MCF 10A (cell line): ENCODE results near the gene NANS. TPM values are rescaled to one million over a fixed set of nuclear protein-coding genes. Genes with fewer than 3 reads are reported as not detected.

Source experiments
- BruUV-seq: library from RNA; stranded (reverse); fragments of 400-500 nt; replicated peaks from 2 replicates; lab custom pipeline; 2021; lab: Mats Ljungman, UMichigan
- CTCF ChIA-PET: fragments of 300-600 bp; sonication (Branson Sonifier 250); formaldehyde crosslinking; extraction: SDS; loops from one replicate; lab custom pipeline; 2021; ENCODE audit warnings: antibody characterized with exemption, inconsistent platforms; lab: Yijun Ruan, JAX
- POLR2A ChIA-PET: fragments of 300-600, 350-650 bp; sonication (Branson Sonifier 250); formaldehyde crosslinking; extraction: SDS; loops from one replicate; lab custom pipeline; 2020; ENCODE audit warnings: antibody characterized with exemption, inconsistent platforms; lab: Yijun Ruan, JAX
- DNase-seq: peaks from one replicate; pipeline ENCODE4 v3.0.0-alpha.2; 2018; ENCODE audit not compliant: unreplicated experiment
- H3K27ac Mint-ChIP-seq: one replicate; pipeline ENCODE4 v1.8.0; 2022; ENCODE audit warnings: mild to moderate bottlenecking, low read depth, mixed read lengths; ENCODE audit not compliant: unreplicated experiment
- H3K27me3 Mint-ChIP-seq: one replicate; pipeline ENCODE4 v1.8.0; 2022; ENCODE audit warnings: mixed read lengths; ENCODE audit not compliant: insufficient read depth, unreplicated experiment
- H3K36me3 Mint-ChIP-seq: one replicate; pipeline ENCODE4 v1.8.0; 2022; ENCODE audit warnings: mild to moderate bottlenecking, moderate library complexity, mixed read lengths; ENCODE audit not compliant: insufficient read depth, unreplicated experiment
- H3K4me1 Mint-ChIP-seq: one replicate; pipeline ENCODE4 v1.8.0; 2022; ENCODE audit warnings: mixed read lengths; ENCODE audit not compliant: insufficient read depth, unreplicated experiment
- H3K4me3 Mint-ChIP-seq: one replicate; pipeline ENCODE4 v1.8.0; 2022; ENCODE audit warnings: mild to moderate bottlenecking, moderate library complexity, mixed read lengths; ENCODE audit not compliant: unreplicated experiment
- H3K9me3 Mint-ChIP-seq: one replicate; pipeline ENCODE4 v1.8.0; 2022; ENCODE audit warnings: mixed read lengths; ENCODE audit not compliant: unreplicated experiment
- CTCF ChIP-seq: fragments of 200-600 bp; IDR thresholded peaks from one replicate; pipeline ENCODE4 v1.8.0; 2022; ENCODE audit warnings: antibody characterized with exemption, mild to moderate bottlenecking; ENCODE audit not compliant: unreplicated experiment
- intact Hi-C: fragments of 100-400 bp; cut with micrococcal nuclease; formaldehyde crosslinking; loops from 2 replicates; pipeline ENCODE4 v1.14.1; 2022
- total RNA-seq: library from RNA; stranded (reverse); gene quantifications from 2 replicates; pipeline ENCODE4 v1.2.3, GENCODE V29; 2022

The NANS gene
- total RNA-seq, 1 experiment from 2014 or later, result 80.8 TPM

GRCh38 chr9:98130576-98131228 lies 74.2 kb downstream of the NANS start:
- Mint-ChIP-seq H3K27ac (no peak overlapping the region), H3K27me3 (no peaks in the 10 kb centered on the region), H3K9me3 (no peaks in the 10 kb centered on the region), H3K36me3 (peaks cover 11% of the 10 kb centered on the region), H3K4me3 (no peak overlapping the region), H3K4me1 (no peaks in the 10 kb centered on the region)
- TF ChIP-seq CTCF, result no peak
- no TSS peak for BruUV-seq
- ChIA-PET CTCF (interaction anchor here (1.3 kb wide), 1 partner anchor 75 kb away, joined by 4 read pairs; no protein-coding TSS in a partner anchor), POLR2A (no interaction called here)
- intact Hi-C loops, result no loop called here
- DNase-seq, result no peak

- Mint-ChIP-seq H3K4me3 (no peak overlapping the region), H3K36me3 (peaks cover 11% of the 10 kb centered on the region), H3K27ac (no peak overlapping the region), H3K4me1 (no peaks in the 10 kb centered on the region), H3K27me3 (no peaks in the 10 kb centered on the region), H3K9me3 (no peaks in the 10 kb centered on the region)
- intact Hi-C loops, result no loop called here
- BruUV-seq, result no TSS peak
- DNase-seq, result no peak
- CTCF ChIA-PET, result interaction anchor here (1.3 to 1.7 kb wide), 2 partner anchors 11 to 73 kb away, joined by 4 read pairs; no protein-coding TSS in a partner anchor
- POLR2A ChIA-PET, result interaction anchor here (1.2 to 1.5 kb wide), 2 partner anchors 14 kb away, joined by 3 read pairs; no protein-coding TSS in a partner anchor
- no peak for TF ChIP-seq CTCF
Measured at GRCh38 chr9:98132158-98132557, 75.6 kb downstream of the NANS start.

Other genes starting within 250 kb of the NANS start
- gene FOXE1, start 203.5 kb upstream of the NANS start, total RNA-seq, result not detected in 2 replicates
- 10.0 and 10.3 TPM in 2 replicates for gene TRMO, start 134.2 kb upstream of the NANS start, total RNA-seq
- not detected in 2 replicates for gene HEMGN, start 118.6 kb upstream of the NANS start, total RNA-seq
- gene ANP32B, start 73.4 kb upstream of the NANS start, total RNA-seq, result 218 and 245 TPM in 2 replicates
- gene TRIM14, start 62.5 kb downstream of the NANS start, total RNA-seq, result 15.8 and 17.9 TPM in 2 replicates
- 3.4 and 3.9 TPM in 2 replicates for gene CORO2A, start 135.9 kb downstream of the NANS start, total RNA-seq
- 58.4 and 62.7 TPM in 2 replicates for gene TBC1D2, start 198.9 kb downstream of the NANS start, total RNA-seq